Stimulated activated effector memory CD8-positive, alpha-beta T cell treated with anti-CD3 and anti-CD28 coated beads, Interleukin-12 subunit alpha, Interleukin-12 subunit beta, amount 100 ng/mL, for 72 hours (primary cell): ENCODE results near the gene TESK2.
A peak's percentile ranks its signal among the peaks of the same experiment; 100 is the strongest.

Source experiments
- ATAC-seq: fragments of 150-1000 bp; cut with Tn5 transposase; 2 replicates; pipeline ENCODE4 v1.10.0; 2021
- DNase-seq, 2 donors: peaks; one replicate each; pipeline ENCODE4 v3.0.0; 2021 to 2022; ENCODE audit warnings: low spot score in 2 of 2
- H3K27ac Mint-ChIP-seq: one replicate; pipeline ENCODE4 v1.8.0; 2022; ENCODE audit warnings: mild to moderate bottlenecking, mixed read lengths
- H3K36me3 Mint-ChIP-seq: one replicate; pipeline ENCODE4 v1.8.0; 2022; ENCODE audit warnings: mild to moderate bottlenecking, mixed read lengths
- H3K4me1 Mint-ChIP-seq: one replicate; pipeline ENCODE4 v1.8.0; 2022; ENCODE audit warnings: mixed read lengths
- H3K4me3 Mint-ChIP-seq: one replicate; pipeline ENCODE4 v1.8.0; 2022; ENCODE audit warnings: mild to moderate bottlenecking, mixed read lengths
- H3K9me3 Mint-ChIP-seq: one replicate; pipeline ENCODE4 v1.8.0; 2022; ENCODE audit warnings: mixed read lengths

Gene TESK2

GRCh38 chr1:45456531-45456930 is 34.4 kb downstream of the TESK2 start:
- no peaks in the 10 kb centered on the region for H3K36me3 Mint-ChIP-seq
- ATAC-seq (no peak), DNase-seq (no peak)
- no peaks in the 10 kb centered on the region for H3K9me3 Mint-ChIP-seq
- H3K27ac Mint-ChIP-seq: no peak overlapping the region
- H3K4me3 Mint-ChIP-seq: no peak overlapping the region
- no peaks in the 10 kb centered on the region for H3K4me1 Mint-ChIP-seq

GRCh38 chr1:45455162-45455561 is 35.8 kb downstream of the TESK2 start:
- no peak overlapping the region for H3K4me3 Mint-ChIP-seq
- no peak for ATAC-seq
- H3K27ac Mint-ChIP-seq: no peak overlapping the region
- DNase-seq: no peak
- H3K4me1 Mint-ChIP-seq: no peaks in the 10 kb centered on the region
- H3K36me3 Mint-ChIP-seq: no peaks in the 10 kb centered on the region
- no peaks in the 10 kb centered on the region for H3K9me3 Mint-ChIP-seq

GRCh38 chr1:45454464-45454863 is 36.5 kb downstream of the TESK2 start:
- Mint-ChIP-seq H3K9me3 (no peaks in the 10 kb centered on the region), H3K36me3 (no peaks in the 10 kb centered on the region), H3K4me3 (no peak overlapping the region), H3K27ac (no peak overlapping the region), H3K4me1 (no peaks in the 10 kb centered on the region)
- no peak for DNase-seq
- ATAC-seq: no peak

- ATAC-seq (no peak), DNase-seq (no peak)
- Mint-ChIP-seq H3K4me1 (no peaks in the 10 kb centered on the region), H3K4me3 (no peak overlapping the region), H3K36me3 (no peaks in the 10 kb centered on the region), H3K9me3 (no peaks in the 10 kb centered on the region), H3K27ac (no peak overlapping the region)
Measured at GRCh38 chr1:45452503-45452902, 38.5 kb downstream of the TESK2 start.

GRCh38 chr1:45448357-45448756 is 42.6 kb downstream of the TESK2 start:
- DNase-seq (no peak), ATAC-seq (no peak)
- Mint-ChIP-seq H3K36me3 (no peaks in the 10 kb centered on the region), H3K4me1 (no peaks in the 10 kb centered on the region), H3K4me3 (no peak overlapping the region), H3K9me3 (no peaks in the 10 kb centered on the region), H3K27ac (peak overlapping the region; percentile 29)

- H3K36me3 Mint-ChIP-seq: no peaks in the 10 kb centered on the region
- no peaks in the 10 kb centered on the region for H3K4me1 Mint-ChIP-seq
- H3K9me3 Mint-ChIP-seq: no peaks in the 10 kb centered on the region
- H3K4me3 Mint-ChIP-seq: no peak overlapping the region
- no peak for ATAC-seq
- DNase-seq: no peak
- no peak overlapping the region for H3K27ac Mint-ChIP-seq
Measured at GRCh38 chr1:45446950-45447672, 43.9 kb downstream of the TESK2 start.

- Mint-ChIP-seq H3K4me3 (no peak overlapping the region), H3K36me3 (no peaks in the 10 kb centered on the region), H3K9me3 (no peaks in the 10 kb centered on the region), H3K4me1 (no peaks in the 10 kb centered on the region), H3K27ac (no peak overlapping the region)
- DNase-seq (no peak), ATAC-seq (no peak)
Measured at GRCh38 chr1:45446530-45446929, 44.4 kb downstream of the TESK2 start.

- no peak for ATAC-seq
- H3K9me3 Mint-ChIP-seq: no peaks in the 10 kb centered on the region
- no peak overlapping the region for H3K27ac Mint-ChIP-seq
- no peak overlapping the region for H3K4me3 Mint-ChIP-seq
- DNase-seq: no peak
- H3K4me1 Mint-ChIP-seq: no peaks in the 10 kb centered on the region
- H3K36me3 Mint-ChIP-seq: no peaks in the 10 kb centered on the region
Measured at GRCh38 chr1:45444609-45445131, 46.3 kb downstream of the TESK2 start.

- Mint-ChIP-seq H3K27ac (no peak overlapping the region), H3K4me3 (no peak overlapping the region), H3K4me1 (no peaks in the 10 kb centered on the region), H3K9me3 (no peaks in the 10 kb centered on the region), H3K36me3 (no peaks in the 10 kb centered on the region)
- DNase-seq (no peak), ATAC-seq (no peak)
Measured at GRCh38 chr1:45443580-45444446, 47.1 kb downstream of the TESK2 start.

GRCh38 chr1:45442272-45442671 is 48.7 kb downstream of the TESK2 start:
- no peak overlapping the region for H3K4me3 Mint-ChIP-seq
- no peaks in the 10 kb centered on the region for H3K9me3 Mint-ChIP-seq
- no peaks in the 10 kb centered on the region for H3K4me1 Mint-ChIP-seq
- no peaks in the 10 kb centered on the region for H3K36me3 Mint-ChIP-seq
- DNase-seq (no peak), ATAC-seq (no peak)
- H3K27ac Mint-ChIP-seq: no peak overlapping the region

- ATAC-seq (no peak), DNase-seq (no peak)
- Mint-ChIP-seq H3K4me1 (no peaks in the 10 kb centered on the region), H3K9me3 (no peaks in the 10 kb centered on the region), H3K36me3 (no peaks in the 10 kb centered on the region), H3K27ac (no peak overlapping the region), H3K4me3 (no peak overlapping the region)
Measured at GRCh38 chr1:45437323-45437722, 53.6 kb downstream of the TESK2 start.

GRCh38 chr1:45430490-45430889 is 60.5 kb downstream of the TESK2 start:
- Mint-ChIP-seq H3K36me3 (no peaks in the 10 kb centered on the region), H3K4me1 (no peaks in the 10 kb centered on the region), H3K9me3 (no peaks in the 10 kb centered on the region), H3K4me3 (no peak overlapping the region), H3K27ac (peak overlapping the region; percentile 40)
- DNase-seq: no peak
- no peak for ATAC-seq

GRCh38 chr1:45429561-45430159 is 61.3 kb downstream of the TESK2 start:
- Mint-ChIP-seq H3K4me1 (no peaks in the 10 kb centered on the region), H3K4me3 (no peak overlapping the region), H3K9me3 (no peaks in the 10 kb centered on the region), H3K27ac (peak overlapping the region; percentile 40), H3K36me3 (no peaks in the 10 kb centered on the region)
- no peak for ATAC-seq
- DNase-seq: no peak

- Mint-ChIP-seq H3K4me1 (no peaks in the 10 kb centered on the region), H3K36me3 (no peaks in the 10 kb centered on the region), H3K27ac (no peak overlapping the region), H3K4me3 (no peak overlapping the region), H3K9me3 (peaks cover 3% of the 10 kb centered on the region)
- ATAC-seq: no peak
- DNase-seq: no peak
Measured at GRCh38 chr1:45423906-45424678, 66.9 kb downstream of the TESK2 start.

- Mint-ChIP-seq H3K4me1 (no peaks in the 10 kb centered on the region), H3K27ac (no peak overlapping the region), H3K4me3 (no peak overlapping the region), H3K36me3 (no peaks in the 10 kb centered on the region), H3K9me3 (peaks cover 3% of the 10 kb centered on the region)
- DNase-seq: no peak
- ATAC-seq: no peak
Measured at GRCh38 chr1:45421935-45422334, 69.0 kb downstream of the TESK2 start.
